ENCODE results near the gene LRRC32.

Gene LRRC32

DNA sequence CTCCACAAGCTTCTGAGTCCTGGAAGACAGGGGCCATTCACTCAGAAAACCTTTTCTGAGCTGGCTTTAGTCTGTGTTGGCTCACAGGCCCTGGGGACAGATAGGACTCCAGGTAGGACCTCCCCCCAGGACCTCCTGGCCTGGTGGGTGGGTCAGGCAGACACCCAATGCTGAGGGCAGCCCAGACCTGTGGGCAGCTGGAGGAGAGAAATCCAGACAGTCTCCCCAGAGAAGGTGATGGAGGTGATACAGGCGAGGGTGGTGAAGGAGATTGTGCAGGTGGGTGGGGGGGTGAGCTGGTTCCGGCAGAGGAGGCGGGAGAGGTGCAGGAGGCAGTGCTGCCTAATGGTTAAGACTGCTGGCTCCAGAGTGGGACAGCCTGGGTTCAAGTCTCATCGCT lies 15.6 kb downstream of the LRRC32 start:
- TF ChIP-seq, protein P1, sequence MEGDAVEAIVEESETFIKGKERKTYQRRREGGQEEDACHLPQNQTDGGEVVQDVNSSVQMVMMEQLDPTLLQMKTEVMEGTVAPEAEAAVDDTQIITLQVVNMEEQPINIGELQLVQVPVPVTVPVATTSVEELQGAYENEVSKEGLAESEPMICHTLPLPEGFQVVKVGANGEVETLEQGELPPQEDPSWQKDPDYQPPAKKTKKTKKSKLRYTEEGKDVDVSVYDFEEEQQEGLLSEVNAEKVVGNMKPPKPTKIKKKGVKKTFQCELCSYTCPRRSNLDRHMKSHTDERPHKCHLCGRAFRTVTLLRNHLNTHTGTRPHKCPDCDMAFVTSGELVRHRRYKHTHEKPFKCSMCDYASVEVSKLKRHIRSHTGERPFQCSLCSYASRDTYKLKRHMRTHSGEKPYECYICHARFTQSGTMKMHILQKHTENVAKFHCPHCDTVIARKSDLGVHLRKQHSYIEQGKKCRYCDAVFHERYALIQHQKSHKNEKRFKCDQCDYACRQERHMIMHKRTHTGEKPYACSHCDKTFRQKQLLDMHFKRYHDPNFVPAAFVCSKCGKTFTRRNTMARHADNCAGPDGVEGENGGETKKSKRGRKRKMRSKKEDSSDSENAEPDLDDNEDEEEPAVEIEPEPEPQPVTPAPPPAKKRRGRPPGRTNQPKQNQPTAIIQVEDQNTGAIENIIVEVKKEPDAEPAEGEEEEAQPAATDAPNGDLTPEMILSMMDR (IDR thresholded peaks at IDR 0.05; ENCODE audit: borderline replicate concordance, insufficient read depth, low read depth, low read length), result no peak
- no peak overlapping the region for H3K4me3 ChIP-seq (ENCODE audit: low read depth, low read length)

DNA sequence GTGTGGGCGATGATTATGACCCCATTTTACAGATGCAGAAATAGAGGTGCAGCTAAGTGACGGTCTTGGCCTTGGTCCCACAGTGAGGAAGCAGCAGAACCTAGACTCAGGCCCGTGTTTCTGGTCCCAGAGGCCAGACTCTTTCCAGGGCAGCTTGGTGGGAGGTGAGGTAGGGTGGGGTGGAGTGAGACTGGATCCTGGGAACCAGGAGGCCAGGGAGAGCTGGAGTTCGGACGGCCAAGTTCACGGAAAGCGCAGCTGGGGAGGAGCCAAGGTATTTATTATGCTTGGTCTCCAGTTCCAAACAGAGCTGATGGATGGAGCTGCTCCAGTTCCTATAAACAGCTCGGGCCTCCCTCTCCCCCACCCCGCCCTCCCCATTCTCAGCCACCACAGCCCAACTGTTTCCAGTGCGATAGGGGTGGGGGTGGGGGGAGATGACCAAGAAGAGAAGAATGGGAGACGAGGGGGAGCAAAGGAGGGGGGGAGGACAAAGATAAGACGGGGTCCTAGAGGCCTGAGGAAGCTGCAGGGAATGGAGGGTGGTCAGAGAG lies 16.2 kb downstream of the LRRC32 start:
- H3K4me3 ChIP-seq (ENCODE audit: low read depth, low read length), result no peak overlapping the region
- TF ChIP-seq, protein P1 (IDR thresholded peaks at IDR 0.05; ENCODE audit: borderline replicate concordance, insufficient read depth, low read depth, low read length), result no peak

DNA sequence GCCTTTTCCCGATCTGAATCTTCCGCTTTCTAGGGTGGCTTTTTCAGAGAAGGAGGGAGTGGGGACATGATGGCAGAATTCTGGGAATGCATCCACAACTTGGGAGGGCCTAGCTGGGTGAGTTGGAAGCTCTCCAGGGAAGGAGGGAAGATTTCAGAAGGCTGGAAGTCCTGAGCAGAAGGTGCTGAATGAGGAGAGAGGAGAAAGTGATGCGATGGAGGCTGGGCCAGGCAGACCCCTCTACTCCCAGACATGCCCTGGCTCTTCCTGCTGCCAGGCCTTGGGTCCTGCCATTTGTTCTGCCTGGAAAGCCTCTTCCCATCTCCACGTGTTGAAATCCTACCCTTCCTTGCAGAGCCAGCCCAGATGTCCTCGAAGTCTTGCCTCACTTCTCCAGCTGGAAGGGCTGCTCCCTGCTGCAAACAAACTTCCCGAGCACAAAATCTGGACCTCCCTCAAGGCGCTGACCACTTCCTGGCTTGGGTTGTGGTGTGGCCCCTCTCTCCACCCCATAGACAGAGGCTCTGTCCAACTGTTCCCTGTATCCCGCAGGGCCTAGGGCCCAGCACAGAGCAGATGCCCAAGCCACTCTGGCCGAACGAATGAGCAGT lies 16.8 kb downstream of the LRRC32 start:
- H3K4me3 ChIP-seq (ENCODE audit: low read depth, low read length), result no peak overlapping the region
- TF ChIP-seq, protein P1 (IDR thresholded peaks at IDR 0.05; ENCODE audit: borderline replicate concordance, insufficient read depth, low read depth, low read length), result no peak

DNA sequence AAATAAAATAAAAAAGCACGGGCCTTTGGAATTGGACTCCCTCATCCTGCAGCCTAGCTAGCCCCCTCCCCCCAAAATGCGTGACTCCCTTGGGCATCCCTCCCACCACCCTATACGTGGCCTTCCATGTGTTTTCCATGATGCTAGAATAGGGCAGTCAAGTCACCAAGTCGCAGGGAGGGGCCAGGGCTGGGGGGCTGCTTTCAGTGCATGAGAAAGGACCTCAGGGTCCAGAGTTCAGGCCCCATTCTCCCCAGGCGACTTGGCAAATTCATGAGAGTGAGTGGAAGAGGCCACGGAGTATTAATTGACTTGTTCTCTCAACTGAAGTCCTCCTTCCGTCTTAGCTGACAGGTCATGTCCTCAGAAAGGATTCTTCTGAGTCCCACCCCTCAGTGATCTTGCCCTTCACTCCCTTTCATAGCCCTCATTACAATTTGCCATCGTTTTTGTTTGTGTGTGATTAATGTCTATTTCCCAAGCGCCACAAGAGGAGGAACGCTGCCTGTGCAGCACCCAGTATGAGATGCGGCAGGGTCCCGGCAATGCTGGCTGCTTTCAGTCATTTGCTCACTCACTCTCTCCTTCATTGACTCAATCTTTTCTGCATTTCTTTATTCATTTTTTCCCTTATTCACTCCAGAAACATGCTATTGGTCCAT lies 17.4 kb downstream of the LRRC32 start:
- TF ChIP-seq, protein P1 (IDR thresholded peaks at IDR 0.05; ENCODE audit: borderline replicate concordance, insufficient read depth, low read depth, low read length), result no peak
- no peak overlapping the region for H3K4me3 ChIP-seq (ENCODE audit: low read depth, low read length)

DNA sequence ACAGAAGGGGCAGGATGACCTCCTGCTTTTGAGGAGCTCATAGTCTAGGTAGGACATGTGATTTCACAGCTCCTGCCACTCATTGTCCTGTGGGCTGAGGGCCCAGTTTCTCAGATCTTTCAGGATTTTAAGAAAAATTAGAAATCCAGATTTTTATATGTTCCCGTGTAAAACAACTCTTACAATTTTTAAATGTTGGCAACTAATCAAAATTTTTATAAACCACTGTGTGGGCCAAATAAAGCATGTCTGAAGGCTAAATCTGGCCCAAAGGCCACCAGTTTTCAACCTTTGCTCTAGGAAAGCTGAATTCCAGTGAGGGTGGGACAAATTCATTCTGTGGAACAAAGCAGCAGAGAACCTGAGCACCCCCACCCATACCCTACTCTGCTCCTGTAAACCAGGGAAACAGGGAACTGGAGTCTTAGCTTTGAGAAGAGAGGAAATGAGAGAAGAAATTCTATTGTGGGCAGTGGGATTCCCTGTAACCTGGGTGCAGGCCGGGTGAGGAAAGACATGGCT lies 20.6 kb downstream of the LRRC32 start:
- no peak overlapping the region for H3K4me3 ChIP-seq (ENCODE audit: low read depth, low read length)
- TF ChIP-seq, protein P1 (IDR thresholded peaks at IDR 0.05; ENCODE audit: borderline replicate concordance, insufficient read depth, low read depth, low read length), result no peak

DNA sequence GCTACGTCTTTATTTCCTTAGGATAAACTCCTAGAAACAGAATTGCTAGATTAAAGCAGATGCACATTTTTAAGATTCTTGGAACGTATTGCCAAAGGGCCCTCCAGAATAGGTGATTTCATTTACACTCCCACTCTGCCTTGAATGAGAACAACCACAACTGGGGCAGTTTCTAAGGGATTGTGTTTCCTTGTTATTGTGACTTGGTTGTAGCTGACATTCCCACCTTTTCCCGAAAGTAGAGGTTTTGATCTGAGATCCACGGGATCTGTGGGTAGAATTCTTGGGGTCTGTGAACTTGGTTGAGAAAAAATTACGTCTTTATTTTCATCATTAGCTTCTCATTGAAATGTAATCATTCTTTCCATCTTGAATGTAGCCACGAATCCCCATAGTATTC lies 21.5 kb downstream of the LRRC32 start:
- H3K4me3 ChIP-seq (ENCODE audit: low read depth, low read length), result no peak overlapping the region
- TF ChIP-seq, protein P1 (IDR thresholded peaks at IDR 0.05; ENCODE audit: borderline replicate concordance, insufficient read depth, low read depth, low read length), result no peak

Data from GM12875 (cell line).